Muscle layer of colon (tissue), 2 donors: ENCODE measurements around the gene SLC66A1.

Source experiments
- H3K27ac ChIP-seq: one replicate; pipeline ENCODE4 v1.7.0; 2013; ENCODE audit warnings: low read depth, mild to moderate bottlenecking, low read length, moderate library complexity
- H3K27me3 ChIP-seq, 2 donors: one replicate each; pipeline ENCODE4 v1.7.0; 2013; ENCODE audit warnings: low read length in 2 of 2, mild to moderate bottlenecking in 2 of 2; ENCODE audit not compliant: insufficient read depth in 2 of 2, control insufficient read depth in 1 of 2
- H3K36me3 ChIP-seq: one replicate; pipeline ENCODE4 v1.7.0; 2013; ENCODE audit warnings: mild to moderate bottlenecking, low read length; ENCODE audit not compliant: insufficient read depth
- H3K4me1 ChIP-seq: one replicate; pipeline ENCODE4 v1.7.0; 2013; ENCODE audit warnings: mild to moderate bottlenecking, low read length; ENCODE audit not compliant: insufficient read depth
- H3K4me3 ChIP-seq, 2 donors: one replicate each; pipeline ENCODE4 v1.7.0; 2013; ENCODE audit warnings: low read length in 2 of 2, low read depth in 1 of 2, mild to moderate bottlenecking in 1 of 2, moderate library complexity in 1 of 2
- H3K9ac ChIP-seq: one replicate; pipeline ENCODE4 v1.7.0; 2013; ENCODE audit warnings: low read length
- H3K9me3 ChIP-seq: one replicate; pipeline ENCODE4 v1.7.0; 2013; ENCODE audit warnings: mild to moderate bottlenecking, low read length
- donor health status: abdominal sarcoma.
- donor health status: Adenocarcinoma of cecum.

SLC66A1 gene

GRCh38 chr1:19307794-19308508 lies 4.2 kb upstream of the SLC66A1 start:
- no peak overlapping the region for H3K27ac ChIP-seq
- H3K4me1 ChIP-seq = peaks cover 12% of the 10 kb centered on the region
- no peak overlapping the region for H3K4me3 ChIP-seq
- no peaks in the 10 kb centered on the region for H3K9me3 ChIP-seq
- peaks cover 54% of the 10 kb centered on the region for H3K36me3 ChIP-seq
- no peaks in the 10 kb centered on the region for H3K27me3 ChIP-seq
- no peak overlapping the region for H3K9ac ChIP-seq

GRCh38 chr1:19308509-19308907 lies 3.6 kb upstream of the SLC66A1 start:
- no peak overlapping the region for H3K9ac ChIP-seq
- no peaks in the 10 kb centered on the region for H3K27me3 ChIP-seq
- H3K4me1 ChIP-seq = peaks cover 18% of the 10 kb centered on the region
- H3K9me3 ChIP-seq = no peaks in the 10 kb centered on the region
- H3K4me3 ChIP-seq = no peak overlapping the region
- H3K36me3 ChIP-seq = peaks cover 48% of the 10 kb centered on the region
- no peak overlapping the region for H3K27ac ChIP-seq

- Histone ChIP-seq H3K4me3 (no peak overlapping the region), H3K27me3 (no peaks in the 10 kb centered on the region), H3K27ac (no peak overlapping the region), H3K9ac (no peak overlapping the region), H3K4me1 (peaks cover 23% of the 10 kb centered on the region), H3K36me3 (peaks cover 43% of the 10 kb centered on the region), H3K9me3 (no peaks in the 10 kb centered on the region)
Observed at GRCh38 chr1:19309123-19309813, 2.9 kb upstream of the SLC66A1 start.

- Histone ChIP-seq H3K9ac (no peak overlapping the region), H3K27ac (no peak overlapping the region), H3K4me1 (peaks cover 23% of the 10 kb centered on the region), H3K9me3 (no peaks in the 10 kb centered on the region), H3K27me3 (no peaks in the 10 kb centered on the region), H3K36me3 (peaks cover 38% of the 10 kb centered on the region), H3K4me3 (no peak overlapping the region)
Observed at GRCh38 chr1:19310061-19310460, 2.1 kb upstream of the SLC66A1 start.

GRCh38 chr1:19310720-19311502 lies 1.2 kb upstream of the SLC66A1 start:
- Histone ChIP-seq H3K9me3 (no peaks in the 10 kb centered on the region), H3K27me3 (no peaks in the 10 kb centered on the region), H3K4me3 (peak overlapping the region; percentile 81 to 88), H3K4me1 (peaks cover 23% of the 10 kb centered on the region), H3K27ac (peak overlapping the region; percentile 85), H3K9ac (peak overlapping the region; percentile 68), H3K36me3 (peaks cover 34% of the 10 kb centered on the region)

- peak overlapping the region; percentile 68 for H3K9ac ChIP-seq
- peak overlapping the region; percentile 85 for H3K27ac ChIP-seq
- peaks cover 28% of the 10 kb centered on the region for H3K36me3 ChIP-seq
- H3K27me3 ChIP-seq = no peaks in the 10 kb centered on the region
- H3K4me3 ChIP-seq = peak overlapping the region; percentile 81 to 88
- H3K9me3 ChIP-seq = no peaks in the 10 kb centered on the region
- H3K4me1 ChIP-seq = peaks cover 23% of the 10 kb centered on the region
Observed at GRCh38 chr1:19311503-19311930, 609 bp upstream of the SLC66A1 start.

- Histone ChIP-seq H3K9me3 (no peaks in the 10 kb centered on the region), H3K4me1 (peaks cover 23% of the 10 kb centered on the region), H3K9ac (peak overlapping the region; percentile 5), H3K27me3 (no peaks in the 10 kb centered on the region), H3K4me3 (peak overlapping the region; percentile 53 to 66), H3K36me3 (peaks cover 19% of the 10 kb centered on the region), H3K27ac (peak overlapping the region; percentile 81)
Observed at GRCh38 chr1:19312782-19313635, 883 bp downstream of the SLC66A1 start.

- no peaks in the 10 kb centered on the region for H3K27me3 ChIP-seq
- H3K27ac ChIP-seq = no peak overlapping the region
- H3K4me1 ChIP-seq = peaks cover 23% of the 10 kb centered on the region
- H3K9ac ChIP-seq = peak overlapping the region; percentile 5
- peak overlapping the region in 1 of 2 donors; percentile 53 for H3K4me3 ChIP-seq
- H3K36me3 ChIP-seq = peaks cover 17% of the 10 kb centered on the region
- H3K9me3 ChIP-seq = no peaks in the 10 kb centered on the region
Observed at GRCh38 chr1:19313636-19313959, 1.5 kb downstream of the SLC66A1 start.

- H3K36me3 ChIP-seq = peaks cover 15% of the 10 kb centered on the region
- H3K9me3 ChIP-seq = no peaks in the 10 kb centered on the region
- H3K27ac ChIP-seq = no peak overlapping the region
- H3K9ac ChIP-seq = no peak overlapping the region
- no peaks in the 10 kb centered on the region for H3K27me3 ChIP-seq
- H3K4me3 ChIP-seq = no peak overlapping the region
- peaks cover 23% of the 10 kb centered on the region for H3K4me1 ChIP-seq
Observed at GRCh38 chr1:19313961-19314882, 2.1 kb downstream of the SLC66A1 start.
